Measurements from ENCODE around the gene RMND5B.
"Not testable (repeated sequence)": the region's sequence is repeated elsewhere in the genome, so short reads cannot be mapped to it uniquely, and the experiment has no call there.

The RMND5B gene

DNA sequence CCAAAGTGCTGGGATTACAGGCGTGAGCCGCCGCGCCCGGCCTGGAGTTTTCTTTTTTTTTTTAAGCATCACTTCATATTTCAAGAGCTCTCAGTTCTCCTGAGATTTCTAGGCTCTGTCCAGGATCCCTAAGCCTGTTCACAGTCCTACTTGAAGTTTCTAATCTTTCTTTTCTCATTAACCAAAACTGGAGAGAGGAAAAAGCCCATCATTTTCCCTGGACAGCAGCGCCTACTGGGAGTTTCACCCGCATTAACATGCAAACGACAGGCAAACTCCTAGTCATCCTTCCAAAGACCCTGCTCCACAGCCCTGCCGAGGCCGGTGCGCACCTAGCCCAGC lies 609 bp upstream of the RMND5B start:
- not testable (repeated sequence) for DNase-seq (ENCODE audit: low read depth, low spot score)

DNA sequence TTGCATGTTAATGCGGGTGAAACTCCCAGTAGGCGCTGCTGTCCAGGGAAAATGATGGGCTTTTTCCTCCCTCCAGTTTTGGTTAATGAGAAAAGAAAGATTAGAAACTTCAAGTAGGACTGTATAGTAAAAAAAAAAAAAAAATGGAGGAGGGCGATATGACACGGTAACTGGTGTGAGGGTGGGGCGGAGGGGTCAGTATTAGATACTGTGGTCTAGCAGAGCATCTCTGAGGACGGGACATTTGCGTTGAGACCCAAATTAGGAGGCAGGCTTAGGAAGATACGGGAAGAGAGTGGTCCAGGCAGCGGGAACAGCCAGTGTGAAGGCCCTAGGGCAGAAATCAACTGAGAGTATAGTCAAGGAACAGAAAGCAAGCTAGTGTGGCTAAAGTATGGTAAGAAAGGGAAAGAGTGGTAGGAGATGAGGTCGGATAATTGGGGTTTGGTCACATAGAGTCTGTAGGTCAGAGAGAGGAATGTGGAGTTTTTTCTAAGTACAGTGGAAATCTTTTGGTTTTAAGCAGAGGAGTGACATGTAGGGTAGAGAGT lies 707 bp downstream of the RMND5B start:
- DNase-seq (ENCODE audit: low read depth, low spot score), result no peak

DNA sequence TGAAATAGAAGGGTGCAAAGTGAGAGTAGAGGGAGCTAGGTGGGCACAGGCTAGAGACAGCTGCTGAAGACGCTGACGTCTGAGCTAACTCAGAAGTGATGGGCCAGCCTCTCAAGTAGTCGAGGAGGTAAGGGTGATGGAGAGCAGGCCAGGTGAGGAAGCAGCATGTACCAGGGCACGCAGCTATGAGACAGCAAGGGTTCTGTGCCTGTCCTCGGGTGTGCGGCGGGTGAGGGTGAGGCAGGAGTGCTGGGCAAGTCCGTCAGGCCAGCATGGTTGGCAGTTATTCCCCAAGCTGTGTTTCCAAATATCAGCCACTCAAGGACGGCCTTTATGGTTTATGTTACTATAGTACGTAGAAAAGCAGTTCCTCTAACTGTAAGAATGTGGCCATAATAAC lies 6.2 kb downstream of the RMND5B start:
- no peak for DNase-seq (ENCODE audit: low read depth, low spot score)

DNA sequence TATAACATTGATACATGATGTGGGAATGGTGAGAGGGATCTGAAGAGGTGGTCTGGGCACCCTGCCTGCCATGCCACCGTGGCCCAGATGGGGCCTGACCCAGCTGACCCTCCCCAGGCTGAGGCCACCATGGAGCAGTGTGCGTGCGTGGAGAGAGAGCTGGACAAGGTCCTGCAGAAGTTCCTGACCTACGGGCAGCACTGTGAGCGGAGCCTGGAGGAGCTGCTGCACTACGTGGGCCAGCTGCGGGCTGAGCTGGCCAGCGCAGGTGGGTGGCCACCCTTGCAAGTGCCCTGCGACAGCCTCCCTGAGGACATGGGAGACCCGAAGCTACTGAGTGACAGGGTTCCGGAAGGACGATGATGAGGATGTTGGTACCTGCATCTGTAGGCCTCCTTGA lies 7.2 kb downstream of the RMND5B start:
- no peak for DNase-seq (ENCODE audit: low read depth, low spot score)

DNA sequence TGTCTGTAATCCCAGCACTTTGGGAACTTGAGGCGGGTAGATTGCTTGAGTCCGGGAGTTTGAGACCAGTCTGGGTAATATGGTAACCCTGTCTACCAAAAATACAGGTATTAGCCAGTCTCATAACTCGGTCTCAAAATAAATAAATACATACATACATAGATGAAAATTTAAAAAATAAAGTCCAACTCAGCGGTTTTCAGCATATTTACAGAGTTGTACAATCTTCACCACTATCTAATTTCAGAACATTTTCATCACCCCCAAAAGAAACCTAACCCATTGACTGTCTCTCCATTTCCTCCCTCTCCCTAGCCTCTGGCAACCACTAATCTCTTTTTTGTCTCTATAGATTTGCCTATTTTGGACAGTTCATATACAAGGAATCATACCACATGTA lies 10.7 kb downstream of the RMND5B start:
- DNase-seq (ENCODE audit: low read depth, low spot score), result no peak

DNA sequence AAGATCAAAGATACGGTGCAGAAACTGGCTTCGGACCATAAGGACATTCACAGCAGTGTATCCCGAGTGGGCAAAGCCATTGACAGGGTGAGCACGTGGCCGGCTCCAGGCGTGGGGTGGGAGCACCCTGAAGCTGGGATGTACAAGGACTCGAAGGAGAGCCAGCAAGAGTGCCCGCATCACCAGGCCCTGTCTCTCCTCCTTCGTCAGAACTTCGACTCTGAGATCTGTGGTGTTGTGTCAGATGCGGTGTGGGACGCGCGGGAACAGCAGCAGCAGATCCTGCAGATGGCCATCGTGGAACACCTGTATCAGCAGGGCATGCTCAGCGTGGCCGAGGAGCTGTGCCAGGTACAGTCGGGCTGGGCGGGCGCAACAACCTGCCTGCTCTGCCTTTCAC lies 11.8 kb downstream of the RMND5B start:
- DNase-seq (ENCODE audit: low read depth, low spot score), result no peak

DNA sequence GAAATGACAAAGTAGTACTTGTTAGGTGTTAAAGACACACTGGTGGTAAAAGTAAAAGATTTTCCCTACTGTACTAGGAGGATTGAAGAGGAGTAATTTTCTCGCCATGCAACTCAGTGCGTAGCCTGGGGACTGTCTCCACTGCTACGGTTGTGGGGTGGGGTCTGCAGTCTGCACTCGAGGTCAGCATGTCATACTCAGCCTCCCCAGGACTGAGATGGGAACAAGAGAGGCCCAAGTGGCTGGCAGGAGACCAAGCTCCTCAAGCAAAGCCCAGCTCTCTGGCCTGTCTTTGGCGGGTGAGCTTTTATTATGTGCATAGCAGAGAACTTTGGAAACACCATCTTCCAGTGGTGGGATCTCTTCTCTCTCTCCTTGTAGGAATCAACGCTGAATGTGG lies 12.4 kb downstream of the RMND5B start:
- DNase-seq (ENCODE audit: low read depth, low spot score), result no peak

DNA sequence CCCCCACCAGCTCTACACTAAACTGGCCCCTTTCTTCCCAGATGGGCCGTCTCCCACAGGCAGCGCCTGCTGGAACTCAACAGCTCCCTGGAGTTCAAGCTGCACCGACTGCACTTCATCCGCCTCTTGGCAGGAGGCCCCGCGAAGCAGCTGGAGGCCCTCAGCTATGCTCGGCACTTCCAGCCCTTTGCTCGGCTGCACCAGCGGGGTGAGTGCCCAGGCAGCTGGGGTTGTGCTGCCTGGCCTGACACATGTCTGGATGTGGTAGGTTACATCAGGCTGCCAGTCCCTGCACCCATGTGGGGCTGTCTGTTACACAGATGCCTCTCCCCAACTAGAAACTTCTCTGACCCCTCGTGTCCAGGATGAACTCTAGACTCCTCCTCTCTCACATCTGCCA lies 13.1 kb downstream of the RMND5B start:
- no peak for DNase-seq (ENCODE audit: low read depth, low spot score)

DNA sequence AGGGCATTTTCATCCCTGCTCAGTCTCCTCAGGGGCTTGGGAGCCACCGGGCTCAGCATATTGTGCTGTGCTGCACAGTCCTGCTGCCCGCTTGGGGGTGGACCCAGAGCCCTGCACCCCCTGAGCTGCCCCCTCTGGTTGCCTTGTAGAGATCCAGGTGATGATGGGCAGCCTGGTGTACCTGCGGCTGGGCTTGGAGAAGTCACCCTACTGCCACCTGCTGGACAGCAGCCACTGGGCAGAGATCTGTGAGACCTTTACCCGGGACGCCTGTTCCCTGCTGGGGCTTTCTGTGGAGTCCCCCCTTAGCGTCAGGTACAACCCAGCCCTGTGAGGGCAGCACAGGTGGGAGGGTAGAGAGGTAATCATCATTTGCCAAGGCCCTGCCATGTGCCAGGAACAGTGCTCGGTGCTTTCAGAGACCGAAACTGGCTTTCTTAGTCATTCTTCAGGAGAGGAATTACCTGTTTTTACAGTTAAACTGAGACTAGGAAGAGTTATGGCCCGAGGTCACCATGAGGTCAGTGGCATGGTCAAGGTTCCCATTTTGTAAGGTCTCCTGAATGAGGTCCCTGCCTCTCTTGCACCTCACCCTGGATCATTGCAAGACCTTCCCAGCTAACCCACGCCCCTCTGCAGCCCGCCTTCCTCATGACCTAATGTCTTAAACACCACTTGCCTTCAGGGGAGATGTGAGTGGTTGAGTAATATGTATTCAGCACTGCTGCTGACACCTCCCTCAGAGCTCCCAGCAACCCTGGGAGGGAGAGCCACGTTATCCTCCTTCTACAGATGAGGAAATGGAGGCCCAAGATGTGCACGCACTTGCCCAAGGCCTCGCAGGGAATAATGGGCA lies 15.4 kb downstream of the RMND5B start:
- peak; percentile 69 for DNase-seq (ENCODE audit: low read depth, low spot score)

DNA sequence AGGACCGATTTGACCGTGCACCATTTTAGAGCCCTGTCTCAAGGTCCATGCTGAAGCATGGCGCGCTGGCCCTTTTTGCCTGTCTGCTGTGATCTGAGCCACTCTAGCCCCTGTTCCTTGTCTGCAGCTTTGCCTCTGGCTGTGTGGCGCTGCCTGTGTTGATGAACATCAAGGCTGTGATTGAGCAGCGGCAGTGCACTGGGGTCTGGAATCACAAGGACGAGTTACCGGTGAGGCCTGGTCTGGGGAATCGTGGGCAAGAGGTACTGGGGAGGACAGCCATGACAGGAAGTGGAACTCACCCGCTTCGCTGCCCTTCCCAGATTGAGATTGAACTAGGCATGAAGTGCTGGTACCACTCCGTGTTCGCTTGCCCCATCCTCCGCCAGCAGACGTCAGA lies 16.6 kb downstream of the RMND5B start:
- no peak for DNase-seq (ENCODE audit: low read depth, low spot score)

DNA sequence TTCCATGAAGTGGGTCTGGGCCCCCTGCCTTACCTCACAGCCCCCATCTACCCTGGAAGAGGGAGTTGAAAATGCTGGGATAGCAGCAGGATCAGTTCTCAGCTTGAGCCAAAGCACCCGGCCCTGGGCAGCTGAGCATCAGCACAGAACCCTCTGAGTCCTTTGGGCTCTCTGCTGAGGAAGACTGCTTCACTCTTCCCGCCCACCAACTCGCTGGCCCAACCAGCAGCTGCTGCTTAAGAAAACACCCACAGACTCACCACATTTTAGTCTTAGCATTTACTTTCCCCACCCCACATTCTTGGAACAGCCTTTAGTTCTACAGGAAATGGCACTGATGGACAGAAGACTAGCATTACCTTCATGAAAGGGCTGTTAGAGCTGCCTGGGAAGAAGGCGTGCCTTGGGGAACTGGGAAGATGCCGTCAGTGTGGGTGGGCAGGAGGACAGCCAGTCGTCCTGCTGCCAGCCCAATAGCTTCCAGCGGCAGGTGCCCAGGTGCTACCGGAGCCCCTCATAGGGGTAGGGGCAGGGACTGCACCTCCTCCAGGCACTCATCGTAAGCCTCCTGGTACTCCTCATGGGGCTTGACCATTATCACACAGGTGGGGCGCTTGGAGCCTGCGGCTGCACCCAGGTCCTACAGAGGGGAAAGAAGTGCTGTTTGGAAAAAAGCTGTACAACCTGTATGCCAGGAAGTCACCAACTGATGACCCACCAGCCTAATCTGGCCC lies 18.6 kb downstream of the RMND5B start:
- DNase-seq (ENCODE audit: low read depth, low spot score), result no peak

DNA sequence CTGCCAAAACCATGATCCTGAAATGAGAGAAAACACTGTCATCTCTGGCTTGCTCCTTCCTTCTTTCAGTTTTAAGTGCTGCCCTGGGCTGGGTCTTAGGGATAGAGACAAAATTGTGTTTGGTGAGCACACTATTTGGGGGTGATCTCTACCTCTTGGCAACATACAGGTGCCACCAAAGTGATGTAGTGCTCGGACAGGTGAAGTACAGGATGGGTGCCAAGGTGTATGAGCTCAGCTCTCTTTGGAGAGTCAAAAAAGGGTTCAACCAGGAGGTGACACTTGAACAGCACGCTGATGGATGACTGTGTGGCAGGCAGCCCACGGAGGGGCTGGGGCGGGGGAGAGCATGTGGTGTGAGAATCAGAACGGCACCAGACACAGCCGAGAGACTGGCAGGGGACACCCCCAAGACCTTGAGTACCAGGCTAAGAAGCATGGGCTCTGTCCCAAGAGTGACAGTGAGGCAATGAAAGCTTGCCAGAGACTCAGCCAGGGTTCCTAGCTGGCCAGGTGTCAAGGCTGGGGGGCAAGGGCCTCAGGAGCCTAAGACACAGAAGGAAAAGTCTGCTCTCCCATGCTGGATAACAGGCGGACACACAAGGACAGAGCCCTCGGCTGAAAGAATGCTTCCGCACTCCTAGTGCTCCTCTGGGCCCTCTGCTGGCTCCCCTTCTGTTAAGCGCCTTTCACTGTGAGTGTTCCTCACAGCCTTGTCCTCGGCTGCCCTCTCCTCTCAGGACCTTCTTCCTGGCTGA lies 20.3 kb downstream of the RMND5B start:
- DNase-seq (ENCODE audit: low read depth, low spot score), result peak; percentile 23

DNA sequence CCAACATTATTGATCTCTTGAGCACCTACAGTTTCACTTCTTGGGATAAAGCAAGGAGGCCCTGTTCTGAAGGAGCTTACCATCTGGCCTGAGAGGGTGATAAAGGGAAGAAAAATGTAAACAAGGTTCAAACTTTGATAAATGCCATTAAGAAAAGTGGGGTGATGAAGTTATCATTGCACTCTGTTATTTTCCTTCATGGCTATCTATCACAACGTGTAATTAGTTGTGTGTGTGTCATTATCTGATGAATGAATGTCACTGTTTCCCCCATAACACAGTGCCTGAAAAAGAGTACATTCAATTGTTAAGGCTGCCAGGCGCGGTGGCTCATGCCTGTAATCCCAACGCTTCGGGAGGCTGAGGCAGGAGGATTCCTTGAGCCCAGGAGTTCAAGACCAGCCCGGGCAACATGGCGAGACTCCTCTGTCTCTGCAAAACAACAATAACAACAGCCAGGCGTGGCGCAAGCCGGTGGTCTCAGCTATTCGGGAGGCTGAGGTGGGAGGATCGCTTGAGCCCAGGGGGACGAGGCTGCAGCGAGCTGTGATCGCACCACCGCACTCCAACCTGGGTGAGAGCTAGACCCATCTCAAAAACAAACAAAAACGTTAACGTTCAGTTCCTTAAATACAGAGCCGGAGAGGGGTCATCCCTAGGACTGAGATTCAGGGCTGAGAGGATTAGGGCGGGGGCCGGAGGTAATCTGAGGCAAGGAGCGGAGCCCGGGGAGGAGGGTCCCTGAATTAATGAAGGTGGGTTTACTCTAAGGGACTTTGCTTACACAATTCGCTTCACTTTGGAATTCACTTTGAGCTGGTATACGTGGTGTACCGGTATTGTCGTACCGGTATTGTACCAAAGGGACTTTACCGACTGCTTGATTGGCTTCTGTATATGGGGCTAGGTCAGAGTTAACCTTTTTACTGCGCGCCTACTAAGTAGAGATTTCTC lies 22.0 kb downstream of the RMND5B start:
- DNase-seq (ENCODE audit: low read depth, low spot score), result no peak

DNA sequence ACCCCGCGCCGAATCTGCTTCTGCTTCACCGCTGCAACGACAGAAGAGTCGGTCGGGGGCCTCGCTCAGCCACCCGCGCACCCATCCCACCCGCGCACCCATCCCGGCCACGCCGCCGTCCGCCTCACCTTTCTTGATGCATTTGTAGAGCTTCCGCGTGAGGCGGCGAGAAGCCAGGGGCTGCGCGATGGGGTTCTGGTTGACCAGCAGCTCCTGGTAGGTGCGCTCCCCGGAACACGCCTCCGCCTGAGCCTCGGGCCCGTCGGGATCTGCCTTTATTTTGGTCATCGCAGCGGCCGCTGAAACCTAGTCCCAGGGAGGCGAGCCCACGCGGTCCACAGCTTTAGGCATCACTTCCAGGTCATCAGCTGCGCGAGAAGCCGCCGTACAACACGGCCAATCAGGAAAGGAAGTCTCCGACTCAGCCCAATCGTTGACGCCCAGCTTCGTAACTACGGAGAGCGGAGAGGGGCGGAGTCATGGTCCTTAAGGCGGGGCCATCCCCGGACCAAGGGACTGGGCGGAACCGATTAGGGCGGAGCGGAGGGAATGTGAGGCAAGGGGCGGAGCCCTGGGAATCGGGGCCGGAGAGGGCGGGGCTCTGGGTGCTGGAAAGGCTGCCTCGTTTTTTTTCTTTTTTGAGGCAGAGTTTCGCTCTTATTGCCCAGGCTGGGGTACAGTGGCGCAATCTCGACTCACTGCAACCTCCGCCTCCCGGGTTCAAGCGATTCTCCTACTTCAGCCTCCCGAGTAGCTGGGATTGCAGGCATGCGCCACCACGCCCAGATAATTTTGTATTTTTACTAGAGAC lies 22.9 kb downstream of the RMND5B start, which contains the start of gene NHP2:
TSS of gene NHP2 (minus strand) at position 356 of the 811 bp plus-strand sequence. CDS start at position 288, 68 bp downstream.
- DNase-seq (ENCODE audit: low read depth, low spot score), result peak; percentile 100

DNA sequence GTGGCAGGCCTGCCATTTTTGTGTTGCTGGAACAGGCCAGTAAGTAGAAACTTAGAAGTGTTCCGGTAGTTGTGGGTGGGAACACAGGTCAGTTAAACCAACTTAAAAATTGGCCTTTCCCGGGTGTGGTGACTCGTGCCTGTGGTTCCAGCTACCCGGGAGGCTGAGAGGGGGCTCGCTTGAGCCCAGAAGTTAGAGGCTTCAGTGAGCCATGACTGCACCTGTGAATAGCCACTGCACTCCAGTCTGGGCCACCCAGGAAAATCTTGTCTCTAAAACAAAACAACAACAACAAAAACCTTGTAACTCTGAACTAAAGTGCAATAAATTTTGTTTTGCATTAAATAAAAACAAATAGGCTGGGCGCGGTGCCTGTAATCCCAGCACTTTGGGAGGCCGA lies 24.3 kb downstream of the RMND5B start:
- no peak for DNase-seq (ENCODE audit: low read depth, low spot score)

DNA sequence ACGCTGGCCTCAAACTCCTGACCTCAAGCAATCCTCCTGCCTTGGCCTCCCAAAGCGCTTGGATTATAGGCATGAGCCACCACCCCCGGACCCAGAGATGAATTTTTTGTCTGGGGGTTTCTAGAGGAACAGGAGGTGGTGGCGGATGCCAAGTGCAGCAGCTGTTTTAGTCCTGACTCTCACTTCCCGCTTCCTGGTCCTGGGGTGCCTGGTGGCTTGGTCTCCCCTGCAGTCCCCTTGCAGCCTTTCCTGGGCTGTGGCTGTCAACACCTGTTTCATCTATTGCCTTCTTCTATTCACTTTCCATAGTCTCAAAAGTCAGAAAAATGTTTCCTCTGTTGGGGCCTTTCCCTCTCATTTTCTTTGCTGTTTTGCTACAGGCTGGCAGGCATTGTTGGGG lies 29.4 kb downstream of the RMND5B start:
- no peak for DNase-seq (ENCODE audit: low read depth, low spot score)

DNA sequence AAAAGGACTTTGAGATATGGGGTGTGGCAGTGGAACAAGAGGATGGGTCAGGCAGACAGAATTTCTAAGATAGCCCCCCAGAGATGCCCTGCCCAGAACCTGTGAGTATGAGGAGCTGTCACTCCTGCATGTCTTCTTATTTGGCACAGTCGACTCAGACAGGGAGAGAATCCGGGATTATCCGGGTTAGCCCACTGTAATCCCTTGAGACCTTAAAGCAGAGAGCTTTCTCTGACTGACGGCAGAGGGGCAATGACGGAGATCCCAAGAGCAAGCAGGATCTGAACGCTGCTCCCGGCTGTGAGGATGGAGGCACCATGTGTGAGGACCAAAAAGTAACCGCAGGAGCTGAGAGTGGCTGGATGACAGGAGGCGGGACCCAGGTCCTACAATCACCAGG lies 31.7 kb downstream of the RMND5B start:
- no peak for DNase-seq (ENCODE audit: low read depth, low spot score)

DNA sequence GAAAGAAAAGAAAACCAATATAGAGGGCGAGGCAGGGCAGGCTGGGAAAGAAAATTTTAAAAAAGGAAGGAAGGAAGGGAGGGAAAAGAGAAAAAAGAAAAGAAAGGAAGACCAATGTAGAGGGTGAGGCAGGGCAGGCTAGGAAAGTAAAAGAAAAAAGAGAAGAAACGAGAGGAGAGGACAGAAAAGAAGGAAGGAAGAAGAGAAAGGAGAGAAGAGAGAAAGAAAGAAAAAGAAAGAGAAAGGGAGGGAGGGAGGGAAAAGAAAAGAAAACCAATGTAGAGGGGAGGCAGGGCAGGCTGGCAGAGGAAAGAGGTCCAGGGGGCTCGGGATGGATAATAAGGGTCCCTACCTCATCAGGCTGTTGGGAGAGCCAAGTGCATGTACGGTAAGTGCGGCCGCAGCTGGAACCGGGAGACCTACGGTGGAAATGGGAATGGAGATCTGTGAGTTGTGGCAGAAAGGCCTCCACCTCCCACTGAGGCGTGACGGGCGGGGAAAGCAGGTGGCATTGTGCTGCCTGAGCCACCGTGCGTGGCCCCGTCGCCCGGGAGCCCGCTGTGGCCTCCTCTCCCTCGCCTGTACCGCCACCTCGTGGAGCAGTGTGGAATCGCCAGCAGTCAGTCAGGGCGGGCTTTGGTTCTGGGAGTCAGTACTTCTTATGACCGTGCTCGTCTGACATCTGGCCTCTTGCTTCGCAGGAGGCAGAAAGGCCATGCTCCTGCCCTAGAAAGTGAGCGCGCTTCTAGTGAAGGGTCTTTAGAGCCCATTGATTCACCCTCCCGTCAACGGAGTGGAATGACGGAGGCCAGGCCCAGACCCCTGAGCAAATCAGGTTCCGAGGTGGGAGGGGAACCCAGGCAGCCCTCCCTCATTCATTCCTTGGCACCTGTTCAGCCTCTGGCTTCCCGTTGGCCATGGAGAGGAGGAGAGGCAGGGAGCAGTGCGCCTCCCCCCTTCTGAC lies 33.2 kb downstream of the RMND5B start:
- DNase-seq (ENCODE audit: low read depth, low spot score), result peak; percentile 88

DNA sequence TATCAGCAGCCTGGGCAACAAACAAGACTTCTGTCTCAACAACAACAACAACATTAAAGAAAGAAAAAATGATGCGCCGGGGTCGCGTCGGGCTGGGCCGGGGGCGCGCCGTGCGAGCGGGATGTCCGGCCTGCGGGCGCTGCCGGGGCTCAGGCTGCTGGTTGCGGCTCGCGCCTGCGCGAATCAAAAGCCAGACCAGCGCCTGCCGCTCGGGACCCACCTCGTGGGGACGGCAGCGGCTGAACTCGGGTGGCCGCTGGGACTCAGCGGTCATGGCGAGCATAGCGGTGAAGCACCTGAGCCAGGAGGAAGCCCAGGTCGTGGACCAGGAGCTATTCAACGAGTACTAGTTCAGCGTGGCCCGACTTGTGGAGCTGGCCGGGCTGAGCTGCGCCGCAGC lies 34.8 kb downstream of the RMND5B start:
- no peak for DNase-seq (ENCODE audit: low read depth, low spot score)

Data from astrocyte of the hippocampus (primary cell).